Measurements from ENCODE around the gene DDHD1.

DDHD1 gene

DNA sequence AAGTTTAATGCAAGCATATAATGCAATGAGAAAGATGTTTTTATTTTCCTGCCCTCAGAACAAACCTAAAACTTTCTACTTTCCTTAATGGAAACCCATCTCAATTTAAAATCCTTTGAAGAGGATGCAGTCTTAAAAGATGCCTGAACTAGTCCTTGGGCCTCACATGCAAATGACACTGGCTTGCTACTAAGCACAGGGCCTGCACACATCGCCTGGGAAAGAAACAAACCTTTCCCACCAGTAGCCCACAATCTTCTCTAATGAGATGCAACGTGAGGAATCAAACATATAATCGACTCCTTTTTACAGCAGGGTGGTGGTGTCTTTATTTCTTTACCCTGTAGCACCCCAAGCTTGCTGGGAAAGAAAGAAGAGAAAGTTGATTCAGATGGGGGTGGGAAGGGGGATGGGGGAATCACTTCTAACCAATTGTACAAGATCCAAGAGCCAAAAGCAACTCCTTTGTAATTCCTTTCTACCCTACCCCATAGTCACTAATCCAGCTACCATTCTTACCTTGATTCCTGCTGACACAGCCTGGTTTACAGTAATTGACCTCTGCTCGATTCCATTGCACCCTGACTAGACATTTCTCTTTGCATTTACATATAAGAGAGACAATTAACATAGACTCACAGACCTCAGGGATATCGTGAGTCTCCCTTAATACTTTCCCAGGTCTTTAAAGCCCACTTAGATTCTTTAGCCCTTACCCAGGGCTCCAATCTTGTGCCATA is 132.8 kb downstream of the DDHD1 start:
- Histone ChIP-seq H3K27me3 (ENCODE audit: control insufficient read depth in 2 of 2, insufficient read depth in 2 of 2, low read length in 2 of 2) (no peaks in the 10 kb centered on the region), H3K9me3 (ENCODE audit: control insufficient read depth in 2 of 2, low read length in 2 of 2) (no peaks in the 10 kb centered on the region), H3K36me3 (ENCODE audit: control insufficient read depth in 2 of 2, insufficient read depth in 2 of 2, low read length in 2 of 2) (no peaks in the 10 kb centered on the region), H3K27ac (ENCODE audit: low read depth in 2 of 2, low read length in 2 of 2) (no peak overlapping the region), H3K4me1 (ENCODE audit: control insufficient read depth in 2 of 2, insufficient read depth in 2 of 2, low read length in 2 of 2) (no peaks in the 10 kb centered on the region), H3K4me3 (ENCODE audit: low read length in 2 of 2) (no peak overlapping the region), H3K9ac (ENCODE audit: low read depth in 1 of 2, low read length in 2 of 2) (no peak overlapping the region)

DNA sequence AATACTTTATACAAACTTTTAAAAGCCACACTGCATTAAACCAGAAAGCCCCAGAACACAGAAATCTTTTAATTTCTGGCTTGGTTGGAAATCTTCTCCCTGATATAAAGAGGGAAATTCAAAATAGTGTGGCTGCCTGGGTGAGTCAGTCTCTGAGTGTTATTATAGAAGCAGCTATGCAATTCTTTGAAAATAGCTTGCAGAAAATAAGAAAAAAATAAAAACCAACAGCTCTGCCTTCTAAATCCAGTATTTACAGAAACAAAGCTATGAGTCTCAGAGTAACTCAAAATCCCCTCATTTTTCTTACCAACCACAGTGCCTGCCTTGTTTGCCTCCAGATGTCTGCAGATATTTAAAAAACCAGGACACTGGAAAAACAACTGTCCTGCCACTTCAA is 133.7 kb downstream of the DDHD1 start:
- H3K4me1 ChIP-seq (ENCODE audit: control insufficient read depth in 2 of 2, insufficient read depth in 2 of 2, low read length in 2 of 2): no peaks in the 10 kb centered on the region
- no peaks in the 10 kb centered on the region for H3K27me3 ChIP-seq (ENCODE audit: control insufficient read depth in 2 of 2, insufficient read depth in 2 of 2, low read length in 2 of 2)
- no peak overlapping the region for H3K9ac ChIP-seq (ENCODE audit: low read depth in 1 of 2, low read length in 2 of 2)
- H3K4me3 ChIP-seq (ENCODE audit: low read length in 2 of 2): no peak overlapping the region
- no peaks in the 10 kb centered on the region for H3K36me3 ChIP-seq (ENCODE audit: control insufficient read depth in 2 of 2, insufficient read depth in 2 of 2, low read length in 2 of 2)
- H3K27ac ChIP-seq (ENCODE audit: low read depth in 2 of 2, low read length in 2 of 2): no peak overlapping the region
- no peaks in the 10 kb centered on the region for H3K9me3 ChIP-seq (ENCODE audit: control insufficient read depth in 2 of 2, low read length in 2 of 2)

GRCh38 chr14:53017837-53018236 is 135.3 kb downstream of the DDHD1 start:
- Histone ChIP-seq H3K4me1 (ENCODE audit: control insufficient read depth in 2 of 2, insufficient read depth in 2 of 2, low read length in 2 of 2) (no peaks in the 10 kb centered on the region), H3K9me3 (ENCODE audit: control insufficient read depth in 2 of 2, low read length in 2 of 2) (no peaks in the 10 kb centered on the region), H3K27ac (ENCODE audit: low read depth in 2 of 2, low read length in 2 of 2) (no peak overlapping the region), H3K9ac (ENCODE audit: low read depth in 1 of 2, low read length in 2 of 2) (no peak overlapping the region), H3K27me3 (ENCODE audit: control insufficient read depth in 2 of 2, insufficient read depth in 2 of 2, low read length in 2 of 2) (no peaks in the 10 kb centered on the region), H3K36me3 (ENCODE audit: control insufficient read depth in 2 of 2, insufficient read depth in 2 of 2, low read length in 2 of 2) (no peaks in the 10 kb centered on the region), H3K4me3 (ENCODE audit: low read length in 2 of 2) (no peak overlapping the region)

DNA sequence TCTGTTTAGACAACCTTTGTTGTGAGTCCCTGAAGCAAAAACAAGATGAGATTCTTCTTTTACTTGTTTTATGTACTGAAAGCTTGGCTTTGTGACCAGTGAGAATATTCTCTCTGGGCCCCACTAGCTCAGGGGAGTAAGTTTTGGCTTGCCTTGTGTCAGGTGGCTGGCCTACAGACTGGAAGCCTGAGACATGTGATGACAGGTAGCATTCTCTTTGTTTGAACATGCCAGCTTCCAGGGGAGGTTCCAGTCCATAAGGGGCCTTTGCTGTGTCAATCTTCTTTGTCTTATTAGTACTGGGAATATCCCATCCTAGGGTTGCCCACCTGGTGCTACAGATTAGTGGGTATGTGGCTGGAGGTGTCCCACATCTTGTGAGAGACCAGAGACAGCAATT is 136.2 kb downstream of the DDHD1 start:
- Histone ChIP-seq H3K9me3 (ENCODE audit: control insufficient read depth in 2 of 2, low read length in 2 of 2) (no peaks in the 10 kb centered on the region), H3K4me1 (ENCODE audit: control insufficient read depth in 2 of 2, insufficient read depth in 2 of 2, low read length in 2 of 2) (no peaks in the 10 kb centered on the region), H3K27me3 (ENCODE audit: control insufficient read depth in 2 of 2, insufficient read depth in 2 of 2, low read length in 2 of 2) (no peaks in the 10 kb centered on the region), H3K36me3 (ENCODE audit: control insufficient read depth in 2 of 2, insufficient read depth in 2 of 2, low read length in 2 of 2) (no peaks in the 10 kb centered on the region), H3K4me3 (ENCODE audit: low read length in 2 of 2) (no peak overlapping the region), H3K9ac (ENCODE audit: low read depth in 1 of 2, low read length in 2 of 2) (no peak overlapping the region), H3K27ac (ENCODE audit: low read depth in 2 of 2, low read length in 2 of 2) (no peak overlapping the region)

GRCh38 chr14:53016491-53016890 is 136.6 kb downstream of the DDHD1 start:
- H3K9ac ChIP-seq (ENCODE audit: low read depth in 1 of 2, low read length in 2 of 2): no peak overlapping the region
- H3K36me3 ChIP-seq (ENCODE audit: control insufficient read depth in 2 of 2, insufficient read depth in 2 of 2, low read length in 2 of 2): no peaks in the 10 kb centered on the region
- no peaks in the 10 kb centered on the region for H3K27me3 ChIP-seq (ENCODE audit: control insufficient read depth in 2 of 2, insufficient read depth in 2 of 2, low read length in 2 of 2)
- no peaks in the 10 kb centered on the region for H3K9me3 ChIP-seq (ENCODE audit: control insufficient read depth in 2 of 2, low read length in 2 of 2)
- H3K27ac ChIP-seq (ENCODE audit: low read depth in 2 of 2, low read length in 2 of 2): no peak overlapping the region
- no peak overlapping the region for H3K4me3 ChIP-seq (ENCODE audit: low read length in 2 of 2)
- H3K4me1 ChIP-seq (ENCODE audit: control insufficient read depth in 2 of 2, insufficient read depth in 2 of 2, low read length in 2 of 2): no peaks in the 10 kb centered on the region

GRCh38 chr14:53011053-53011462 is 142.1 kb downstream of the DDHD1 start:
- H3K9ac ChIP-seq (ENCODE audit: low read depth in 1 of 2, low read length in 2 of 2): no peak overlapping the region
- no peak overlapping the region for H3K4me3 ChIP-seq (ENCODE audit: low read length in 2 of 2)
- H3K27me3 ChIP-seq (ENCODE audit: control insufficient read depth in 2 of 2, insufficient read depth in 2 of 2, low read length in 2 of 2): no peaks in the 10 kb centered on the region
- H3K27ac ChIP-seq (ENCODE audit: low read depth in 2 of 2, low read length in 2 of 2): peak overlapping the region in 1 of 2 donors; percentile 53
- no peaks in the 10 kb centered on the region for H3K4me1 ChIP-seq (ENCODE audit: control insufficient read depth in 2 of 2, insufficient read depth in 2 of 2, low read length in 2 of 2)
- H3K36me3 ChIP-seq (ENCODE audit: control insufficient read depth in 2 of 2, insufficient read depth in 2 of 2, low read length in 2 of 2): no peaks in the 10 kb centered on the region
- H3K9me3 ChIP-seq (ENCODE audit: control insufficient read depth in 2 of 2, low read length in 2 of 2): no peaks in the 10 kb centered on the region

GRCh38 chr14:53010193-53011040 is 142.7 kb downstream of the DDHD1 start:
- H3K27me3 ChIP-seq (ENCODE audit: control insufficient read depth in 2 of 2, insufficient read depth in 2 of 2, low read length in 2 of 2): no peaks in the 10 kb centered on the region
- H3K27ac ChIP-seq (ENCODE audit: low read depth in 2 of 2, low read length in 2 of 2): peak overlapping the region in 1 of 2 donors; percentile 3
- H3K4me3 ChIP-seq (ENCODE audit: low read length in 2 of 2): no peak overlapping the region
- H3K9me3 ChIP-seq (ENCODE audit: control insufficient read depth in 2 of 2, low read length in 2 of 2): no peaks in the 10 kb centered on the region
- no peaks in the 10 kb centered on the region for H3K36me3 ChIP-seq (ENCODE audit: control insufficient read depth in 2 of 2, insufficient read depth in 2 of 2, low read length in 2 of 2)
- H3K4me1 ChIP-seq (ENCODE audit: control insufficient read depth in 2 of 2, insufficient read depth in 2 of 2, low read length in 2 of 2): no peaks in the 10 kb centered on the region
- H3K9ac ChIP-seq (ENCODE audit: low read depth in 1 of 2, low read length in 2 of 2): no peak overlapping the region

DNA sequence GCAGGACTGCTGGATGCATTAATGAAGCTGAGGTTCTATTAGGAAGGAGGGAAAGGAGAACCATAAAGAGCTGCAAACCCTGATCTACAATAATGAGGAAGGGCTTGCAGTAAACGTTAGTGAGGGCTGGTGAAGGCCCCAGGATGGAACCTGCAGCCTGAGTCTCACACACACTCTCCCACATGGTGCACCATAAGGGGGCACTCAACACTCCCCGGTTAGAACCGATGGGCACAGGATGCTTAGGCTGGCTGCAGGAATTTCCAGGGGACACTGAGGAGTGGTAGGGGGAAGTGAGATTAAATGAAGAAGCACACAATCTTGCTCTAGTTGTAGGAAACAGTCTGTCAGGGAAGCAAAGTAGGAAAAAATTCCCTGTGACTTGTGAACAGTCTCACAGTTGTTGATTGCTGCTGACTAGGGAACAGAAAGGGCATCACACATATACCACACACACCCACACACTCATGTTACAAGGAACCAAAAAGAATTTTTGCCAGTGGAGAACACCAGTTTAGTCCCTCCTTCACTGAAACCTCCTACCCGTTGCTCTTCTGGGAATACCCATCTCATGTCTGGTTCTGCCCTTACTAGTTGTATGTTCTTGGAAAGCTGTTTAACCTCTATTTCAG is 146.1 kb downstream of the DDHD1 start:
- Histone ChIP-seq H3K9ac (ENCODE audit: low read depth in 1 of 2, low read length in 2 of 2) (no peak overlapping the region), H3K4me3 (ENCODE audit: low read length in 2 of 2) (no peak overlapping the region), H3K4me1 (ENCODE audit: control insufficient read depth in 2 of 2, insufficient read depth in 2 of 2, low read length in 2 of 2) (no peaks in the 10 kb centered on the region), H3K27me3 (ENCODE audit: control insufficient read depth in 2 of 2, insufficient read depth in 2 of 2, low read length in 2 of 2) (no peaks in the 10 kb centered on the region), H3K27ac (ENCODE audit: low read depth in 2 of 2, low read length in 2 of 2) (no peak overlapping the region), H3K36me3 (ENCODE audit: control insufficient read depth in 2 of 2, insufficient read depth in 2 of 2, low read length in 2 of 2) (no peaks in the 10 kb centered on the region), H3K9me3 (ENCODE audit: control insufficient read depth in 2 of 2, low read length in 2 of 2) (no peaks in the 10 kb centered on the region)

DNA sequence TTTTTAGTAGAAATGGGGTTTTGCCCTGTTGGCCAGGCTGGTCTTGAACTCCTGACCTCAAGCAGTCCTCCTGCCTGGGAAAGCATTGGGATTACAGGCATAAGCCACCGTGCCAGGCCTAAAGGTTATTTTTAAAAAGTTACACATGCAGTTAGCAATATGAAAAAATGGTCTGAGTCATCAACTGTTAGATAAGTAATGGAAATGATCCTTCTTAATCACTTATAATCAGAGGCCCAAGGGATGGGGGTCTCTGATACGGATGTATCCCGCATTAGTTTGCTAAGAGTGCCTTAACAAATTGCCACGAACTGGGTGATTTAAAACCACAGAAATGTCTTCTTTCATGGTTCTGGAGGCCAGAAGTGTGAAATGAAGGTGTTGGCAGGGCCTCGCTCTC is 148.1 kb downstream of the DDHD1 start:
- H3K9me3 ChIP-seq (ENCODE audit: control insufficient read depth in 2 of 2, low read length in 2 of 2): no peaks in the 10 kb centered on the region
- H3K9ac ChIP-seq (ENCODE audit: low read depth in 1 of 2, low read length in 2 of 2): no peak overlapping the region
- H3K36me3 ChIP-seq (ENCODE audit: control insufficient read depth in 2 of 2, insufficient read depth in 2 of 2, low read length in 2 of 2): no peaks in the 10 kb centered on the region
- H3K4me1 ChIP-seq (ENCODE audit: control insufficient read depth in 2 of 2, insufficient read depth in 2 of 2, low read length in 2 of 2): no peaks in the 10 kb centered on the region
- H3K27ac ChIP-seq (ENCODE audit: low read depth in 2 of 2, low read length in 2 of 2): no peak overlapping the region
- no peaks in the 10 kb centered on the region for H3K27me3 ChIP-seq (ENCODE audit: control insufficient read depth in 2 of 2, insufficient read depth in 2 of 2, low read length in 2 of 2)
- no peak overlapping the region for H3K4me3 ChIP-seq (ENCODE audit: low read length in 2 of 2)

DNA sequence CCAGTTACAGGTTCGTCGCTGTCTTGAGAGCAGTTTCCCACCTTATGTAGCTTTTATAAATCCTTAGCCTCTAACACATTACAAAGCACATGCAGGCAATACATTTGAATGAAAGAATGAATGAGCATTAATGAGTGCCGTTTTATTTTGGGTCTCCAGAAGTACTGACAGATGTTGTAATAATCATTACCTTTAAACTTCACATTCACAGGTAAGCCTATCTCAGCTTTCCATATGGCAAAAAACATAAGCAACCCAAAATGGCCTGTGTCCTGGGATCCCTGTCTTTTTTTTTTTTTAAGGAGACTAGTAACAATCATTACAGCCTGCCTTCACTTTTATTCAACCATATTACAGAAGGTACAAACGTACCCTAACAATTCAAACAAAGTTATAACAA is 149.3 kb downstream of the DDHD1 start:
- Histone ChIP-seq H3K9ac (ENCODE audit: low read depth in 1 of 2, low read length in 2 of 2) (no peak overlapping the region), H3K27ac (ENCODE audit: low read depth in 2 of 2, low read length in 2 of 2) (no peak overlapping the region), H3K4me3 (ENCODE audit: low read length in 2 of 2) (no peak overlapping the region), H3K27me3 (ENCODE audit: control insufficient read depth in 2 of 2, insufficient read depth in 2 of 2, low read length in 2 of 2) (no peaks in the 10 kb centered on the region), H3K4me1 (ENCODE audit: control insufficient read depth in 2 of 2, insufficient read depth in 2 of 2, low read length in 2 of 2) (no peaks in the 10 kb centered on the region), H3K9me3 (ENCODE audit: control insufficient read depth in 2 of 2, low read length in 2 of 2) (no peaks in the 10 kb centered on the region), H3K36me3 (ENCODE audit: control insufficient read depth in 2 of 2, insufficient read depth in 2 of 2, low read length in 2 of 2) (no peaks in the 10 kb centered on the region)

Measured in mucosa of rectum (tissue), 2 donors.